GM23338 (cell line): ENCODE measurements around the gene GATA1. TPM values are rescaled to one million over a fixed set of nuclear protein-coding genes. Genes with fewer than 3 reads are reported as not detected.

Experiments used
- ATAC-seq: fragments of 200-7000 bp; cut with Tn5 transposase; 3 replicates; pipeline ENCODE4 v1.9.1; 2020
- DNase-seq: peaks from one replicate; pipeline ENCODE4 v3.0.0-alpha.2; 2015; ENCODE audit warnings: low spot score
- H2AFZ ChIP-seq: fragments of 200-600 bp; sonication (generic); 2 replicates; pipeline ENCODE4 v1.8.0; 2016; ENCODE audit warnings: antibody characterized with exemption, mild to moderate bottlenecking, moderate library complexity
- H3F3A ChIP-seq: fragments of 200-600 bp; sonication (generic); replicated peaks from 2 replicates; pipeline ENCODE4 v1.8.0; 2017; ENCODE audit warnings: antibody characterized with exemption, mixed run types, low read depth
- H3K27ac ChIP-seq: fragments of 200-600 bp; sonication (generic); 2 replicates; pipeline ENCODE4 v1.6.1; 2016; ENCODE audit warnings: low read depth
- H3K27me3 ChIP-seq: fragments of 200-600 bp; sonication (generic); 2 replicates; pipeline ENCODE4 v1.8.0; 2016; ENCODE audit warnings: mild to moderate bottlenecking, mixed run types, moderate library complexity; ENCODE audit not compliant: insufficient read depth
- H3K36me3 ChIP-seq: fragments of 200-600 bp; sonication (generic); 2 replicates; pipeline ENCODE4 v1.8.0; 2016; ENCODE audit warnings: mild to moderate bottlenecking; ENCODE audit not compliant: insufficient read depth
- H3K4me1 ChIP-seq: fragments of 200-600 bp; sonication (generic); 2 replicates; pipeline ENCODE4 v1.8.0; 2016; ENCODE audit warnings: mild to moderate bottlenecking, moderate library complexity; ENCODE audit not compliant: insufficient read depth
- H3K4me2 ChIP-seq: fragments of 200-600 bp; sonication (generic); 2 replicates; pipeline ENCODE4 v1.7.1; 2017; ENCODE audit warnings: mixed run types
- H3K4me3 ChIP-seq: fragments of 200-600 bp; sonication (generic); 2 replicates; pipeline ENCODE4 v1.6.1; 2016; ENCODE audit warnings: mixed run types
- H3K79me2 ChIP-seq: fragments of 200-600 bp; sonication (generic); replicated peaks from 2 replicates; pipeline ENCODE4 v1.8.0; 2017; ENCODE audit warnings: mild to moderate bottlenecking; ENCODE audit not compliant: insufficient read depth
- H3K9me2 ChIP-seq: fragments of 200-600 bp; sonication (generic); 2 replicates; pipeline ENCODE4 v1.8.0; 2017; ENCODE audit not compliant: insufficient read depth
- H4K20me1 ChIP-seq: fragments of 200-600 bp; sonication (generic); replicated peaks from 2 replicates; pipeline ENCODE4 v1.8.0; 2017; ENCODE audit warnings: mild to moderate bottlenecking; ENCODE audit not compliant: insufficient read depth
- H3K27ac Mint-ChIP-seq: 2 replicates; pipeline ENCODE4 v1.8.0; 2020; ENCODE audit warnings: inconsistent platforms, mild to moderate bottlenecking, moderate library complexity, mixed read lengths
- H3K27me3 Mint-ChIP-seq: 3 replicates; pipeline ENCODE4 v1.8.0; 2022; ENCODE audit warnings: low read depth, mild to moderate bottlenecking, moderate library complexity, mixed read lengths, inconsistent platforms; ENCODE audit not compliant: insufficient read depth, poor library complexity
- H3K36me3 Mint-ChIP-seq: 3 replicates; pipeline ENCODE4 v1.8.0; 2021; ENCODE audit warnings: low read depth, mild to moderate bottlenecking, inconsistent platforms, moderate library complexity, mixed read lengths
- H3K4me1 Mint-ChIP-seq: 3 replicates; pipeline ENCODE4 v1.8.0; 2020; ENCODE audit warnings: mild to moderate bottlenecking, inconsistent platforms, mixed read lengths
- H3K4me3 Mint-ChIP-seq: 3 replicates; pipeline ENCODE4 v1.8.0; 2021; ENCODE audit warnings: moderate library complexity, mild to moderate bottlenecking, inconsistent platforms, mixed read lengths
- H3K9me3 Mint-ChIP-seq: 3 replicates; pipeline ENCODE4 v1.8.0; 2020; ENCODE audit warnings: moderate library complexity, mild to moderate bottlenecking, inconsistent platforms, mixed read lengths
- CREB1 ChIP-seq: fragments of 250-450 bp; sonication (Bioruptor Pico); IDR thresholded peaks from 2 replicates; pipeline ENCODE4 v1.5.0; 2020; ENCODE audit warnings: low read depth, mild to moderate bottlenecking, moderate library complexity
- EZH2 ChIP-seq: fragments of 200-600 bp; sonication (generic); IDR thresholded peaks from one replicate; pipeline ENCODE4 v1.8.0; 2017; ENCODE audit warnings: antibody characterized with exemption, mild to moderate bottlenecking, low read depth; ENCODE audit not compliant: unreplicated experiment
- EZH2phosphoT487 ChIP-seq: fragments of 200-600 bp; sonication (generic); IDR thresholded peaks from one replicate; pipeline ENCODE4 v1.8.1; 2018; ENCODE audit warnings: antibody characterized with exemption; ENCODE audit not compliant: unreplicated experiment
- JUNB ChIP-seq: IDR thresholded peaks from one replicate; pipeline ENCODE4 v1.6.1; 2016; ENCODE audit warnings: antibody characterized with exemption; ENCODE audit not compliant: unreplicated experiment
- NANOG ChIP-seq: IDR thresholded peaks from 2 replicates; pipeline ENCODE4 v1.6.1; 2016; ENCODE audit warnings: antibody characterized with exemption, borderline replicate concordance
- POLR2AphosphoS5 ChIP-seq: IDR thresholded peaks from 2 replicates; pipeline ENCODE4 v1.6.1; 2016; ENCODE audit warnings: antibody characterized with exemption, low read depth
- STAT1 ChIP-seq: IDR thresholded peaks from one replicate; pipeline ENCODE4 v1.6.1; 2016; ENCODE audit warnings: antibody characterized with exemption; ENCODE audit not compliant: unreplicated experiment
- ZNF114 ChIP-seq: fragments of 250-450 bp; sonication (Bioruptor Pico); IDR thresholded peaks from 2 replicates; pipeline ENCODE4 v1.5.0; 2020; ENCODE audit warnings: mild to moderate bottlenecking, moderate library complexity
- ZNF331 ChIP-seq: fragments of 250-450 bp; sonication (Bioruptor Pico); IDR thresholded peaks from 2 replicates; pipeline ENCODE4 v1.5.0; 2020; ENCODE audit warnings: low read depth, mild to moderate bottlenecking, moderate library complexity
- polyA plus RNA-seq: library from polyadenylated mRNA; unstranded; fragments of >200 nt; fragmentation: Nextera tagmentation; extraction: Ambion mirVana; gene quantifications from 2 replicates; pipeline ENCODE4 v1.2.1, GENCODE V29; 2016
- total RNA-seq: library from RNA; depleted of rRNA; stranded (reverse); fragments of >200 nt; shearing (Covaris generic); gene quantifications from 2 replicates; pipeline ENCODE4 v1.2.3, GENCODE V29; 2014
- TF ChIP-seq, protein P1 (sequence below): IDR thresholded peaks from 2 replicates; pipeline ENCODE4 v1.6.1; 2016; ENCODE audit warnings: antibody characterized with exemption
- TF ChIP-seq, protein P2 (sequence below): fragments of 250-450 bp; sonication (Bioruptor Pico); IDR thresholded peaks from 2 replicates; pipeline ENCODE4 v1.5.0; 2020; ENCODE audit warnings: mild to moderate bottlenecking, moderate library complexity
- TF ChIP-seq, protein P3 (sequence below), 2 experiments: fragments of 200-600 bp in 1 of 2; sonication (generic) in 1 of 2; conservative IDR thresholded peaks; 2 replicates each; pipeline versions ENCODE4 v1.5.1 to v1.6.1; 2016 to 2017; ENCODE audit warnings: antibody characterized with exemption in 2 of 2, low read depth in 2 of 2, mild to moderate bottlenecking in 2 of 2, moderate library complexity in 1 of 2
- TF ChIP-seq, protein P4 (sequence below): IDR thresholded peaks from one replicate; pipeline ENCODE4 v1.6.1; 2018; ENCODE audit warnings: antibody characterized with exemption; ENCODE audit not compliant: unreplicated experiment

GATA1 gene
- total and polyA plus RNA-seq, 2 experiments from 2014 or later, result not detected

DNA sequence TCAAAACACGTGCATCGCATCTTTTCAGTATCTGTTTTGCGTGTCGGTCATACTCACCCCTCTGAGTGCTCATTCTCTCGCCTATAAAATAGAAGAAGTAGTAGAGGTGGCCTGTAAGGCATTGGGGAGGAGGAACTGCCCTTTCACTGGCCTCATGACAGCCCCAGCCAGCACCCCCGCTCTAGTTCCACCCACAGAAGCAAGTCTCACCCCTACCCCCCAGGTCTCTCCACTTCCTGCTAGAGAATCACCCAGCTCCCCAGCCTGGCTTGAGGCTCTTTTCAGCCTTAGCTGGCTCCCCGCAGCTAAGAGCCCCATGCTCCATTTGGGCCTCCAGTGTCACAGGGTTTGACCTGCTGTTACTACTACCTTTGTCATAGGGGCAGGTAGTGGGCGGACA lies 27.3 kb downstream of the GATA1 start (continued):
- no peak for TF ChIP-seq CREB1 (CRISPR knock-in tag)
- TF ChIP-seq, protein P1, sequence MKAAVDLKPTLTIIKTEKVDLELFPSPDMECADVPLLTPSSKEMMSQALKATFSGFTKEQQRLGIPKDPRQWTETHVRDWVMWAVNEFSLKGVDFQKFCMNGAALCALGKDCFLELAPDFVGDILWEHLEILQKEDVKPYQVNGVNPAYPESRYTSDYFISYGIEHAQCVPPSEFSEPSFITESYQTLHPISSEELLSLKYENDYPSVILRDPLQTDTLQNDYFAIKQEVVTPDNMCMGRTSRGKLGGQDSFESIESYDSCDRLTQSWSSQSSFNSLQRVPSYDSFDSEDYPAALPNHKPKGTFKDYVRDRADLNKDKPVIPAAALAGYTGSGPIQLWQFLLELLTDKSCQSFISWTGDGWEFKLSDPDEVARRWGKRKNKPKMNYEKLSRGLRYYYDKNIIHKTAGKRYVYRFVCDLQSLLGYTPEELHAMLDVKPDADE, result no peak
- TF ChIP-seq EZH2phosphoT487, result no peak
- no peak for TF ChIP-seq POLR2AphosphoS5
- no peak for TF ChIP-seq JUNB
- TF ChIP-seq EZH2, result no peak

DNA sequence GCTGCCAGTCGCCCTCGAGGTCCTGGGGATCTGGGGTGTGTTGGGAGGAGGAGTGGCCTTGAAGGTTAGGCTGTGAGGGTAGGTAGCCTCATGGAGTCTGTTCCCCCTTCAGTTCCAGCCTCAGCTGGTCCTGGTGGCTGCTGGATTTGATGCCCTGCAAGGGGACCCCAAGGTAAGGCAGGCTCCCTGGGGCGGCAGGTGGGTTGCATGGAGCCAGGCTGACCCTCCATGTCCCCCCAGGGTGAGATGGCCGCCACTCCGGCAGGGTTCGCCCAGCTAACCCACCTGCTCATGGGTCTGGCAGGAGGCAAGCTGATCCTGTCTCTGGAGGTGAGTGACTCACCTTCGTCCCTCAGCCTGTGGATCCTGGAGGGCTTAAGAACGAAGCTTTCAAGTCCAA lies 28.3 kb downstream of the GATA1 start:
- ATAC-seq (no peak), DNase-seq (no peak)
- no peak overlapping the region for H3K4me3 ChIP-seq
- H3K27ac ChIP-seq, result no peak overlapping the region
- H3K27ac Mint-ChIP-seq, result no peak overlapping the region
- no peaks in the 10 kb centered on the region for H3F3A ChIP-seq
- H3K36me3 Mint-ChIP-seq, result peaks cover 5% of the 10 kb centered on the region; the same call in 2 of the 3 replicates
- no peaks in the 10 kb centered on the region for H3K27me3 Mint-ChIP-seq
- H3K9me2 ChIP-seq, result no peaks in the 10 kb centered on the region
- no peaks in the 10 kb centered on the region for H3K36me3 ChIP-seq
- no peaks in the 10 kb centered on the region for H3K4me1 ChIP-seq
- no peaks in the 10 kb centered on the region for H3K27me3 ChIP-seq
- no peak overlapping the region for H2AFZ ChIP-seq
- H4K20me1 ChIP-seq, result no peaks in the 10 kb centered on the region
- H3K9me3 Mint-ChIP-seq, result no peaks in the 10 kb centered on the region
- no peak overlapping the region for H3K4me3 Mint-ChIP-seq
- no peak overlapping the region for H3K4me2 ChIP-seq
- no peaks in the 10 kb centered on the region for H3K4me1 Mint-ChIP-seq
- H3K79me2 ChIP-seq, result no peaks in the 10 kb centered on the region
- no peak for TF ChIP-seq NANOG
- no peak for TF ChIP-seq ZNF114
- no peak for TF ChIP-seq JUNB
- TF ChIP-seq POLR2AphosphoS5, result no peak
- TF ChIP-seq STAT1, result no peak
- TF ChIP-seq, protein P2, sequence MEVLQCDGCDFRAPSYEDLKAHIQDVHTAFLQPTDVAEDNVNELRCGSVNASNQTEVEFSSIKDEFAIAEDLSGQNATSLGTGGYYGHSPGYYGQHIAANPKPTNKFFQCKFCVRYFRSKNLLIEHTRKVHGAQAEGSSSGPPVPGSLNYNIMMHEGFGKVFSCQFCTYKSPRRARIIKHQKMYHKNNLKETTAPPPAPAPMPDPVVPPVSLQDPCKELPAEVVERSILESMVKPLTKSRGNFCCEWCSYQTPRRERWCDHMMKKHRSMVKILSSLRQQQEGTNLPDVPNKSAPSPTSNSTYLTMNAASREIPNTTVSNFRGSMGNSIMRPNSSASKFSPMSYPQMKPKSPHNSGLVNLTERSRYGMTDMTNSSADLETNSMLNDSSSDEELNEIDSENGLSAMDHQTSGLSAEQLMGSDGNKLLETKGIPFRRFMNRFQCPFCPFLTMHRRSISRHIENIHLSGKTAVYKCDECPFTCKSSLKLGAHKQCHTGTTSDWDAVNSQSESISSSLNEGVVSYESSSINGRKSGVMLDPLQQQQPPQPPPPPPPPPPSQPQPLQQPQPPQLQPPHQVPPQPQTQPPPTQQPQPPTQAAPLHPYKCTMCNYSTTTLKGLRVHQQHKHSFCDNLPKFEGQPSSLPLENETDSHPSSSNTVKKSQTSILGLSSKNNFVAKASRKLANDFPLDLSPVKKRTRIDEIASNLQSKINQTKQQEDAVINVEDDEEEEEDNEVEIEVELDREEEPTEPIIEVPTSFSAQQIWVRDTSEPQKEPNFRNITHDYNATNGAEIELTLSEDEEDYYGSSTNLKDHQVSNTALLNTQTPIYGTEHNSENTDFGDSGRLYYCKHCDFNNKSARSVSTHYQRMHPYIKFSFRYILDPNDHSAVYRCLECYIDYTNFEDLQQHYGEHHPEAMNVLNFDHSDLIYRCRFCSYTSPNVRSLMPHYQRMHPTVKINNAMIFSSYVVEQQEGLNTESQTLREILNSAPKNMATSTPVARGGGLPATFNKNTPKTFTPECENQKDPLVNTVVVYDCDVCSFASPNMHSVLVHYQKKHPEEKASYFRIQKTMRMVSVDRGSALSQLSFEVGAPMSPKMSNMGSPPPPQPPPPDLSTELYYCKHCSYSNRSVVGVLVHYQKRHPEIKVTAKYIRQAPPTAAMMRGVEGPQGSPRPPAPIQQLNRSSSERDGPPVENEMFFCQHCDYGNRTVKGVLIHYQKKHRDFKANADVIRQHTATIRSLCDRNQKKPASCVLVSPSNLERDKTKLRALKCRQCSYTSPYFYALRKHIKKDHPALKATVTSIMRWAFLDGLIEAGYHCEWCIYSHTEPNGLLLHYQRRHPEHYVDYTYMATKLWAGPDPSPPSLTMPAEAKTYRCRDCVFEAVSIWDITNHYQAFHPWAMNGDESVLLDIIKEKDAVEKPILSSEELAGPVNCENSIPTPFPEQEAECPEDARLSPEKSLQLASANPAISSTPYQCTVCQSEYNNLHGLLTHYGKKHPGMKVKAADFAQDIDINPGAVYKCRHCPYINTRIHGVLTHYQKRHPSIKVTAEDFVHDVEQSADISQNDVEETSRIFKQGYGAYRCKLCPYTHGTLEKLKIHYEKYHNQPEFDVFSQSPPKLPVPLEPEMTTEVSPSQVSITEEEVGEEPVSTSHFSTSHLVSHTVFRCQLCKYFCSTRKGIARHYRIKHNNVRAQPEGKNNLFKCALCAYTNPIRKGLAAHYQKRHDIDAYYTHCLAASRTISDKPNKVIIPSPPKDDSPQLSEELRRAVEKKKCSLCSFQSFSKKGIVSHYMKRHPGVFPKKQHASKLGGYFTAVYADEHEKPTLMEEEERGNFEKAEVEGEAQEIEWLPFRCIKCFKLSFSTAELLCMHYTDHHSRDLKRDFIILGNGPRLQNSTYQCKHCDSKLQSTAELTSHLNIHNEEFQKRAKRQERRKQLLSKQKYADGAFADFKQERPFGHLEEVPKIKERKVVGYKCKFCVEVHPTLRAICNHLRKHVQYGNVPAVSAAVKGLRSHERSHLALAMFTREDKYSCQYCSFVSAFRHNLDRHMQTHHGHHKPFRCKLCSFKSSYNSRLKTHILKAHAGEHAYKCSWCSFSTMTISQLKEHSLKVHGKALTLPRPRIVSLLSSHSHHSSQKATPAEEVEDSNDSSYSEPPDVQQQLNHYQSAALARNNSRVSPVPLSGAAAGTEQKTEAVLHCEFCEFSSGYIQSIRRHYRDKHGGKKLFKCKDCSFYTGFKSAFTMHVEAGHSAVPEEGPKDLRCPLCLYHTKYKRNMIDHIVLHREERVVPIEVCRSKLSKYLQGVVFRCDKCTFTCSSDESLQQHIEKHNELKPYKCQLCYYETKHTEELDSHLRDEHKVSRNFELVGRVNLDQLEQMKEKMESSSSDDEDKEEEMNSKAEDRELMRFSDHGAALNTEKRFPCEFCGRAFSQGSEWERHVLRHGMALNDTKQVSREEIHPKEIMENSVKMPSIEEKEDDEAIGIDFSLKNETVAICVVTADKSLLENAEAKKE (CRISPR knock-in tag), result no peak
- TF ChIP-seq CREB1 (CRISPR knock-in tag), result no peak
- no peak for TF ChIP-seq EZH2
- TF ChIP-seq EZH2phosphoT487, result no peak
- TF ChIP-seq ZNF331, result no peak
- TF ChIP-seq, protein P3, sequence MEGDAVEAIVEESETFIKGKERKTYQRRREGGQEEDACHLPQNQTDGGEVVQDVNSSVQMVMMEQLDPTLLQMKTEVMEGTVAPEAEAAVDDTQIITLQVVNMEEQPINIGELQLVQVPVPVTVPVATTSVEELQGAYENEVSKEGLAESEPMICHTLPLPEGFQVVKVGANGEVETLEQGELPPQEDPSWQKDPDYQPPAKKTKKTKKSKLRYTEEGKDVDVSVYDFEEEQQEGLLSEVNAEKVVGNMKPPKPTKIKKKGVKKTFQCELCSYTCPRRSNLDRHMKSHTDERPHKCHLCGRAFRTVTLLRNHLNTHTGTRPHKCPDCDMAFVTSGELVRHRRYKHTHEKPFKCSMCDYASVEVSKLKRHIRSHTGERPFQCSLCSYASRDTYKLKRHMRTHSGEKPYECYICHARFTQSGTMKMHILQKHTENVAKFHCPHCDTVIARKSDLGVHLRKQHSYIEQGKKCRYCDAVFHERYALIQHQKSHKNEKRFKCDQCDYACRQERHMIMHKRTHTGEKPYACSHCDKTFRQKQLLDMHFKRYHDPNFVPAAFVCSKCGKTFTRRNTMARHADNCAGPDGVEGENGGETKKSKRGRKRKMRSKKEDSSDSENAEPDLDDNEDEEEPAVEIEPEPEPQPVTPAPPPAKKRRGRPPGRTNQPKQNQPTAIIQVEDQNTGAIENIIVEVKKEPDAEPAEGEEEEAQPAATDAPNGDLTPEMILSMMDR (conservative IDR thresholded peaks at IDR 0.05; ENCODE audit: low read depth in 2 of 2), result no peak
- TF ChIP-seq, protein P4, sequence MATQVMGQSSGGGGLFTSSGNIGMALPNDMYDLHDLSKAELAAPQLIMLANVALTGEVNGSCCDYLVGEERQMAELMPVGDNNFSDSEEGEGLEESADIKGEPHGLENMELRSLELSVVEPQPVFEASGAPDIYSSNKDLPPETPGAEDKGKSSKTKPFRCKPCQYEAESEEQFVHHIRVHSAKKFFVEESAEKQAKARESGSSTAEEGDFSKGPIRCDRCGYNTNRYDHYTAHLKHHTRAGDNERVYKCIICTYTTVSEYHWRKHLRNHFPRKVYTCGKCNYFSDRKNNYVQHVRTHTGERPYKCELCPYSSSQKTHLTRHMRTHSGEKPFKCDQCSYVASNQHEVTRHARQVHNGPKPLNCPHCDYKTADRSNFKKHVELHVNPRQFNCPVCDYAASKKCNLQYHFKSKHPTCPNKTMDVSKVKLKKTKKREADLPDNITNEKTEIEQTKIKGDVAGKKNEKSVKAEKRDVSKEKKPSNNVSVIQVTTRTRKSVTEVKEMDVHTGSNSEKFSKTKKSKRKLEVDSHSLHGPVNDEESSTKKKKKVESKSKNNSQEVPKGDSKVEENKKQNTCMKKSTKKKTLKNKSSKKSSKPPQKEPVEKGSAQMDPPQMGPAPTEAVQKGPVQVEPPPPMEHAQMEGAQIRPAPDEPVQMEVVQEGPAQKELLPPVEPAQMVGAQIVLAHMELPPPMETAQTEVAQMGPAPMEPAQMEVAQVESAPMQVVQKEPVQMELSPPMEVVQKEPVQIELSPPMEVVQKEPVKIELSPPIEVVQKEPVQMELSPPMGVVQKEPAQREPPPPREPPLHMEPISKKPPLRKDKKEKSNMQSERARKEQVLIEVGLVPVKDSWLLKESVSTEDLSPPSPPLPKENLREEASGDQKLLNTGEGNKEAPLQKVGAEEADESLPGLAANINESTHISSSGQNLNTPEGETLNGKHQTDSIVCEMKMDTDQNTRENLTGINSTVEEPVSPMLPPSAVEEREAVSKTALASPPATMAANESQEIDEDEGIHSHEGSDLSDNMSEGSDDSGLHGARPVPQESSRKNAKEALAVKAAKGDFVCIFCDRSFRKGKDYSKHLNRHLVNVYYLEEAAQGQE, result no peak
